ENCODE measurements around the gene CAMK2A. TPM values are rescaled to one million over a fixed set of nuclear protein-coding genes. Genes with fewer than 3 reads are reported as not detected.

CAMK2A gene
- total and polyA plus RNA-seq, 2 donors (not counting 3 experiments of a cell fraction or from before 2014, with no cell fraction given) = not detected

DNA sequence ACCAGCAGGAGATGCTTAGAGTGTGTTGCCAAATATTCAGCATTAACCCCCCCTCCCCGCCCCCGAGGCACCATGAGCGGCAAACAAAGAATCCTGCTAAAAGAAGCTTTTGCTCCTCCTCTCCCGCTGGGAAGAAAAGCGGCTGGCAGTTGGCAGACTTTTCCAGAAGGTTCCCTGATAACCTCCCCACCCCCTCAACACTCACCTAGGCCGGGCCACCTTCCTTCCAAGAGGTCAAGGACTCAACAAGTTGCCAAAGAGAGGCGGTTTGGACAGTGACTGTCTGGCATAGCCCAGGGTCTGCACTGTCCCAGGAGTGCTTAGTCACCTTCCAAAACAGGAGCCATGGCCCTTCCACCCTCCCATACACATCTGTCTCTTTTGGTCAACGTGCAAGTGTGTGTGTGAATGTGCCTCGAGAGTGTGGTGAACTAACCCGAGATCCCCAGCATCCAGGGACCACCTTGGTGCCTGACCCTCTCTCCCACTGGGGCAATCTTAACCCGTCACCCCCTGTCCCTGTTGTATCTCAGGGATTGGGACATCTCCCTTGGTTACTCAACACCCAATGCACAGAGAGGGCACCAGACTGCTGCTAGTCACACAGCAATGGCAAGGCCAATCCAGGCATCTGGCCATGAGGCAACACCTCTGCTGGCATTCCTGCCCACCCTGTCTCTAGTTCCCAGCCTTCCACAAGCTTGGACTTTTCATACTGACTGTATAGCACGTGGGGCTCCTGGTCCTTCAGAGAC lies 18.9 kb downstream of the CAMK2A start:
- H2AFZ ChIP-seq (ENCODE audit: low read depth, low read length) = no peak overlapping the region
- H3K27me3 ChIP-seq (ENCODE audit: control insufficient read depth in 2 of 2, insufficient read depth in 2 of 2, low read length in 2 of 2) = peaks cover 5 to 14% of the 10 kb centered on the region in 2 experiments
- no peaks in the 10 kb centered on the region for H3K36me3 ChIP-seq (ENCODE audit: control insufficient read depth in 2 of 2, extremely low read depth in 1 of 2, insufficient read depth in 2 of 2, low read length in 2 of 2)
- H3K9me3 ChIP-seq (replicated peaks; ENCODE audit: control insufficient read depth, insufficient read depth, low read length) = no peaks in the 10 kb centered on the region
- TF ChIP-seq JUN (IDR thresholded peaks at IDR 0.05; ENCODE audit: borderline replicate concordance, insufficient read depth, insufficient read length, low read depth) (no peak), POLR2A (IDR thresholded peaks at IDR 0.05; ENCODE audit: low read depth, low read length) (no peak), EZH2 (IDR thresholded peaks at IDR 0.05; ENCODE audit: borderline replicate concordance, low read depth, low read length, severe bottlenecking) (no peak)
- H3K4me3 ChIP-seq (replicated peaks in 1 of 3; ENCODE audit: insufficient read depth in 1 of 3, low read depth in 1 of 3, low read length in 3 of 3) = no peak overlapping the region
- no peak overlapping the region for H3K27ac ChIP-seq (ENCODE audit: insufficient read depth, low read depth, low read length)
- no TSS peak for BruUV-seq (replicated peaks)
- FAIRE-seq = no peak
- ChIA-PET POLR2A (interaction anchor here (0.6 kb wide), 1 partner anchor 149 kb away, joined by 4 read pairs; no protein-coding TSS in a partner anchor), CTCF (interaction anchor here (3.5 kb wide), 1 partner anchor 165 kb away, joined by 11 read pairs; no protein-coding TSS in a partner anchor)
- H3K79me2 ChIP-seq (ENCODE audit: control insufficient read depth, insufficient read depth, low read length) = no peaks in the 10 kb centered on the region
- no peaks in the 10 kb centered on the region for H3K9me1 ChIP-seq (replicated peaks; ENCODE audit: control insufficient read depth, extremely low read depth, insufficient read depth, low read length)
- no peak for DNase-seq (ENCODE audit: low read depth, low spot score)
- no peak overlapping the region for H3K9ac ChIP-seq (replicated peaks; ENCODE audit: extremely low read depth, insufficient read depth, low read length)
- H3K4me2 ChIP-seq (ENCODE audit: insufficient read depth, low read length) = no peak overlapping the region
- dilution Hi-C loops (cut with MboI; ENCODE audit: extremely low pct_ligation_motif_present, low sequenced_read_pairs) (no loop called here), intact Hi-C loops (cut with micrococcal nuclease) (no loop called here)
- no peaks in the 10 kb centered on the region for H4K20me1 ChIP-seq (replicated peaks; ENCODE audit: control insufficient read depth, extremely low read depth, insufficient read depth, low read length)
- H3K4me1 ChIP-seq (ENCODE audit: control insufficient read depth, extremely low read depth, insufficient read depth, low read length) = no peaks in the 10 kb centered on the region

DNA sequence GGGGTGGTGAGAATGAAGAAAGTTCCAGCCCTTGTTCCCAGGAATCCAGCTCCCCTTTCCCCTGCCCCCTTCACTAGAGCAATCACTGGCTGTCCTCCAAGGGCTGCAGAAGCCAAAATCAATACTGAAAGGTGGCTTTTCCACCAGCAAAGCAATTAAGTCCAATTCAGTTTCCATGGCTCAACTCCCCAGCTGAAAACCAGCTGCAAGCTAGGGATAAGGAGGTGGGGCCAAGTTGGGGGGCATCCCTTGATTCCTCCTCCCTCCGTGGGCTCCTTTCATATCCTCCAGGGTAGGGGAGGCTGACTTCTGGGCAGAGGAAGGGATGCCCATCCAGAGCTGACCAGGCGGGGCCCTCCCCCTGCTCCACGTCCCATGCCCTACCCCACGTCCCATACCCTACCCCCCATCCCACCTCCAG lies 22.7 kb downstream of the CAMK2A start:
- CTCF ChIA-PET = interaction anchor here (2.6 kb wide), 1 partner anchor 11 kb away, joined by 7 read pairs; no protein-coding TSS in a partner anchor

More for the DNA sequence above, 22.7 kb downstream of the CAMK2A start:
- POLR2A ChIA-PET = no interaction called here
- Histone ChIP-seq H3K4me1 (ENCODE audit: control insufficient read depth, extremely low read depth, insufficient read depth, low read length) (no peaks in the 10 kb centered on the region), H3K4me2 (ENCODE audit: insufficient read depth, low read length) (no peak overlapping the region), H3K27ac (ENCODE audit: insufficient read depth, low read depth, low read length) (no peak overlapping the region), H3K9me3 (replicated peaks; ENCODE audit: control insufficient read depth, insufficient read depth, low read length) (no peaks in the 10 kb centered on the region), H3K36me3 (ENCODE audit: control insufficient read depth in 2 of 2, extremely low read depth in 1 of 2, insufficient read depth in 2 of 2, low read length in 2 of 2) (no peaks in the 10 kb centered on the region), H3K4me3 (replicated peaks in 1 of 3; ENCODE audit: insufficient read depth in 1 of 3, low read depth in 1 of 3, low read length in 3 of 3) (no peak overlapping the region), H3K79me2 (ENCODE audit: control insufficient read depth, insufficient read depth, low read length) (no peaks in the 10 kb centered on the region), H3K9ac (replicated peaks; ENCODE audit: extremely low read depth, insufficient read depth, low read length) (no peak overlapping the region), H4K20me1 (replicated peaks; ENCODE audit: control insufficient read depth, extremely low read depth, insufficient read depth, low read length) (no peaks in the 10 kb centered on the region), H2AFZ (ENCODE audit: low read depth, low read length) (no peak overlapping the region), H3K27me3 (ENCODE audit: control insufficient read depth in 2 of 2, insufficient read depth in 2 of 2, low read length in 2 of 2) (peaks cover 0 to 3% of the 10 kb centered on the region in 2 experiments), H3K9me1 (replicated peaks; ENCODE audit: control insufficient read depth, extremely low read depth, insufficient read depth, low read length) (no peaks in the 10 kb centered on the region)
- DNase-seq (ENCODE audit: low read depth, low spot score) (no peak), FAIRE-seq (no peak)
- dilution Hi-C loops (cut with MboI; ENCODE audit: extremely low pct_ligation_motif_present, low sequenced_read_pairs) = no loop called here
- intact Hi-C loops (cut with micrococcal nuclease) = loop anchor here (5.0 kb wide), 1 partner anchor 50 kb away; no protein-coding TSS in a partner anchor
- TF ChIP-seq, protein P1, sequence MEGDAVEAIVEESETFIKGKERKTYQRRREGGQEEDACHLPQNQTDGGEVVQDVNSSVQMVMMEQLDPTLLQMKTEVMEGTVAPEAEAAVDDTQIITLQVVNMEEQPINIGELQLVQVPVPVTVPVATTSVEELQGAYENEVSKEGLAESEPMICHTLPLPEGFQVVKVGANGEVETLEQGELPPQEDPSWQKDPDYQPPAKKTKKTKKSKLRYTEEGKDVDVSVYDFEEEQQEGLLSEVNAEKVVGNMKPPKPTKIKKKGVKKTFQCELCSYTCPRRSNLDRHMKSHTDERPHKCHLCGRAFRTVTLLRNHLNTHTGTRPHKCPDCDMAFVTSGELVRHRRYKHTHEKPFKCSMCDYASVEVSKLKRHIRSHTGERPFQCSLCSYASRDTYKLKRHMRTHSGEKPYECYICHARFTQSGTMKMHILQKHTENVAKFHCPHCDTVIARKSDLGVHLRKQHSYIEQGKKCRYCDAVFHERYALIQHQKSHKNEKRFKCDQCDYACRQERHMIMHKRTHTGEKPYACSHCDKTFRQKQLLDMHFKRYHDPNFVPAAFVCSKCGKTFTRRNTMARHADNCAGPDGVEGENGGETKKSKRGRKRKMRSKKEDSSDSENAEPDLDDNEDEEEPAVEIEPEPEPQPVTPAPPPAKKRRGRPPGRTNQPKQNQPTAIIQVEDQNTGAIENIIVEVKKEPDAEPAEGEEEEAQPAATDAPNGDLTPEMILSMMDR (IDR thresholded peaks at IDR 0.05; ENCODE audit: extremely low read depth in 1 of 2, insufficient read depth in 1 of 2, low read depth in 1 of 2, low read length in 2 of 2) = no peak
- TF ChIP-seq MYC (IDR thresholded peaks at IDR 0.05; ENCODE audit: low read depth, low read length) (no peak), EZH2 (IDR thresholded peaks at IDR 0.05; ENCODE audit: borderline replicate concordance, low read depth, low read length, severe bottlenecking) (no peak)
- no TSS peak for BruUV-seq (replicated peaks)

Data from endothelial cell of umbilical vein (primary cell).